Measurements from ENCODE around the gene MGLL.

The MGLL gene

GRCh38 chr3:127719369-127719768, 102.9 kb downstream of the MGLL start:
- TF ChIP-seq CTCF (IDR thresholded peaks at IDR 0.05; ENCODE audit: insufficient read depth, low read length, poor library complexity, severe bottlenecking) (no peak), EZH2phosphoT487 (conservative IDR thresholded peaks at IDR 0.05; ENCODE audit: low read length) (no peak)
- Histone ChIP-seq H2AFZ (ENCODE audit: low read depth, low read length, severe bottlenecking) (no peak overlapping the region), H3K27ac (ENCODE audit: low read depth, low read length) (no peak overlapping the region), H3K79me2 (ENCODE audit: insufficient read depth, low read length) (no peaks in the 10 kb centered on the region), H3K9ac (ENCODE audit: low read length) (no peak overlapping the region), H3K4me2 (ENCODE audit: low read depth, low read length, poor library complexity, severe bottlenecking) (no peak overlapping the region), H3K9me2 (replicated peaks; ENCODE audit: insufficient read depth, low read length) (no peaks in the 10 kb centered on the region), H3K36me3 (ENCODE audit: low read length) (no peaks in the 10 kb centered on the region), H3K9me3 (ENCODE audit: insufficient read depth, low read length) (no peaks in the 10 kb centered on the region), H4K20me1 (ENCODE audit: low read depth, low read length) (no peaks in the 10 kb centered on the region), H3F3A (ENCODE audit: insufficient read depth) (no peaks in the 10 kb centered on the region), H3K27me3 (ENCODE audit: low read length) (no peaks in the 10 kb centered on the region), H3K4me3 (ENCODE audit: insufficient read depth, low read length, poor library complexity, severe bottlenecking) (no peak overlapping the region)

- H3F3A ChIP-seq (ENCODE audit: insufficient read depth), result no peaks in the 10 kb centered on the region
- H3K79me2 ChIP-seq (ENCODE audit: insufficient read depth, low read length), result no peaks in the 10 kb centered on the region
- H3K9ac ChIP-seq (ENCODE audit: low read length), result no peak overlapping the region
- no peaks in the 10 kb centered on the region for H3K9me2 ChIP-seq (replicated peaks; ENCODE audit: insufficient read depth, low read length)
- H3K9me3 ChIP-seq (ENCODE audit: insufficient read depth, low read length), result no peaks in the 10 kb centered on the region
- H3K27me3 ChIP-seq (ENCODE audit: low read length), result no peaks in the 10 kb centered on the region
- no peak overlapping the region for H3K4me3 ChIP-seq (ENCODE audit: insufficient read depth, low read length, poor library complexity, severe bottlenecking)
- TF ChIP-seq CTCF (IDR thresholded peaks at IDR 0.05; ENCODE audit: insufficient read depth, low read length, poor library complexity, severe bottlenecking), result no peak
- no peak for TF ChIP-seq EZH2phosphoT487 (conservative IDR thresholded peaks at IDR 0.05; ENCODE audit: low read length)
- H2AFZ ChIP-seq (ENCODE audit: low read depth, low read length, severe bottlenecking), result no peak overlapping the region
- no peak overlapping the region for H3K4me2 ChIP-seq (ENCODE audit: low read depth, low read length, poor library complexity, severe bottlenecking)
- no peaks in the 10 kb centered on the region for H4K20me1 ChIP-seq (ENCODE audit: low read depth, low read length)
- H3K27ac ChIP-seq (ENCODE audit: low read depth, low read length), result no peak overlapping the region
- no peaks in the 10 kb centered on the region for H3K36me3 ChIP-seq (ENCODE audit: low read length)
Observed at GRCh38 chr3:127718916-127719290, 103.4 kb downstream of the MGLL start.

GRCh38 chr3:127718245-127718915, 103.9 kb downstream of the MGLL start:
- H3K36me3 ChIP-seq (ENCODE audit: low read length), result no peaks in the 10 kb centered on the region
- H4K20me1 ChIP-seq (ENCODE audit: low read depth, low read length), result no peaks in the 10 kb centered on the region
- TF ChIP-seq CTCF (IDR thresholded peaks at IDR 0.05; ENCODE audit: insufficient read depth, low read length, poor library complexity, severe bottlenecking) (no peak), EZH2phosphoT487 (conservative IDR thresholded peaks at IDR 0.05; ENCODE audit: low read length) (no peak)
- no peak overlapping the region for H3K27ac ChIP-seq (ENCODE audit: low read depth, low read length)
- H3K4me3 ChIP-seq (ENCODE audit: insufficient read depth, low read length, poor library complexity, severe bottlenecking), result no peak overlapping the region
- no peak overlapping the region for H2AFZ ChIP-seq (ENCODE audit: low read depth, low read length, severe bottlenecking)
- H3K9ac ChIP-seq (ENCODE audit: low read length), result no peak overlapping the region
- H3K4me2 ChIP-seq (ENCODE audit: low read depth, low read length, poor library complexity, severe bottlenecking), result no peak overlapping the region
- H3K27me3 ChIP-seq (ENCODE audit: low read length), result no peaks in the 10 kb centered on the region
- no peaks in the 10 kb centered on the region for H3K9me2 ChIP-seq (replicated peaks; ENCODE audit: insufficient read depth, low read length)
- no peaks in the 10 kb centered on the region for H3K79me2 ChIP-seq (ENCODE audit: insufficient read depth, low read length)
- no peaks in the 10 kb centered on the region for H3K9me3 ChIP-seq (ENCODE audit: insufficient read depth, low read length)
- H3F3A ChIP-seq (ENCODE audit: insufficient read depth), result no peaks in the 10 kb centered on the region
